GM12865 (cell line): ENCODE results near the gene SYCE3.

ENCODE experiments used
- DNase-seq: peaks from one replicate; pipeline ENCODE4 v3.0.0; 2010; ENCODE audit warnings: low read depth
- H3K4me3 ChIP-seq: 2 replicates; pipeline ENCODE4 v1.5.1; 2011; ENCODE audit warnings: mild to moderate bottlenecking, low read depth, low read length, control low read depth
- CTCF ChIP-seq: IDR thresholded peaks from 2 replicates; pipeline ENCODE4 v1.5.1; 2011; ENCODE audit warnings: low read length, control low read depth, low read depth, inconsistent platforms; ENCODE audit not compliant: insufficient read depth; ENCODE audit errors: missing control alignments

Gene SYCE3

DNA sequence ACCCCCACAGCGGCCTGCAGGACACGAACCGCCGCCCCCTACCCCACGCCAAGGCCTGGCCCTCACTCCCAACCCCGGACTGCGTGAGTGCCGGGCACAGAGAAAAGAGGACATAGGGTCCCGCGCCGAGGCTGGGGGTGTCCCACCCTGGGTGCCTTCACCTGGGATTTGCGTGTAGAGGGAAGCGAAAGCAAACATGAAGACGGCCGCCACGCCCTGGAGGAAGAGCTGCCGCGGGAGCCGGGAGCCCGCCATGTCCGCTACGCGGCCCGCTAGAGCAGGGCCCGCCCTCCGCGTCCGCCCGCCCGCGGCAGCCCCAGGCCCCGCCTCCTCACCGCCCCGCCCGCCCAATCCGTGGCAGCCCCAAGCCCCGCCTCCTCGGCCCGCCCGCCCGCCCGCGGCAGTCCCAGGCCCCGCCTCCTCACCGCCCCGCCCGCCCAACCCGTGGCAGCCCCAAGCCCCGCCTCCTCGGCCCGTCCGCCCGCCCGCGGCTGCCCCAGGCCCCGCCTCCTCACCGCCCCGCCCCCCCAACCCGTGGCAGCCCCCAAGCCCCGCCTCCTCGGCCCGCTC is 55.2 kb downstream of the SYCE3 start, which contains the start of gene LMF2:
LMF2 (minus strand) TSS at position 282 of the 570 bp plus-strand sequence; CDS start at position 255, 27 bp downstream.
- H3K4me3 ChIP-seq, result peak within 1 kb of the TSS; percentile 88
- DNase-seq, result no peak
- no peak for TF ChIP-seq CTCF

DNA sequence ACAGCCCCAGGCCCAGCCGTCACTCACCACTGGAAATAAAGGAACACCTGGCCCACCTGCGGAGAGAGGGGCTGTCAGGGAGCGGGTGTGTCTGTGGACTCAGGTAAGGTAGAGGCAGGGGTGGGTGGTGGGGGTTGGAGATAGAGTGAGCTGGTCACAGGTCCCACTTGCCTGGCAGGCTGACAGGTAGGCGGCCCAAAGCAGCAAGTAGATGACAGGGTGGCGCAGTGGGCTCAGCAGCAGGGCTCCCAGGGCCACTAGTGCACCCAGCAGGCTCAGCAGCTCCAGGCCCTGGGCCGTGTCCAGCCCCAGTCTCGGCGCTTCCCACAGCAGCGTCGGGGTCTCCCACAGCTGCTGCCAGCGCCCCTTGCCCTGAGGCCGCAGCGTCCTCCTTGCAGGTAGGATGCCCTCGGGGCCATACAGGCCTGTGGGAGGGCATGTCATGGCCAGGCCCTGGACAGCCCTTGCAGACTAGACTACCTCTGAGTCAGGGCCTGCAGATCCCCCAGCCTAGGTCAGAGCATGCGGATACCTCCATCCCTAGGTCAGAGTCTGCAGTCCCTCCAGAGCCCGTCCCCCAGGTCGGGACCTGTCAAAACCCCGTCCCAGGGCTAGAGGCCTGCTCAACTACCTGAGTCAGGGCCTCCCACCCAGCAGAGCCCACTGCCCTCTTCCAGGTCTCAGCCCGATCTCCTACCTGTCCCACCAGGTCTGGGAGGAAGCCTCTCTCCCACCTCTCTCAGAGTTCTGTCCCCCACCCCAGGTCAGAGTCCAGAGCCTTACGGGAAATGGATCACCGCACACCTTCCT is 55.9 kb downstream of the SYCE3 start:
- no peak for TF ChIP-seq CTCF
- DNase-seq, result peak; percentile 29

DNA sequence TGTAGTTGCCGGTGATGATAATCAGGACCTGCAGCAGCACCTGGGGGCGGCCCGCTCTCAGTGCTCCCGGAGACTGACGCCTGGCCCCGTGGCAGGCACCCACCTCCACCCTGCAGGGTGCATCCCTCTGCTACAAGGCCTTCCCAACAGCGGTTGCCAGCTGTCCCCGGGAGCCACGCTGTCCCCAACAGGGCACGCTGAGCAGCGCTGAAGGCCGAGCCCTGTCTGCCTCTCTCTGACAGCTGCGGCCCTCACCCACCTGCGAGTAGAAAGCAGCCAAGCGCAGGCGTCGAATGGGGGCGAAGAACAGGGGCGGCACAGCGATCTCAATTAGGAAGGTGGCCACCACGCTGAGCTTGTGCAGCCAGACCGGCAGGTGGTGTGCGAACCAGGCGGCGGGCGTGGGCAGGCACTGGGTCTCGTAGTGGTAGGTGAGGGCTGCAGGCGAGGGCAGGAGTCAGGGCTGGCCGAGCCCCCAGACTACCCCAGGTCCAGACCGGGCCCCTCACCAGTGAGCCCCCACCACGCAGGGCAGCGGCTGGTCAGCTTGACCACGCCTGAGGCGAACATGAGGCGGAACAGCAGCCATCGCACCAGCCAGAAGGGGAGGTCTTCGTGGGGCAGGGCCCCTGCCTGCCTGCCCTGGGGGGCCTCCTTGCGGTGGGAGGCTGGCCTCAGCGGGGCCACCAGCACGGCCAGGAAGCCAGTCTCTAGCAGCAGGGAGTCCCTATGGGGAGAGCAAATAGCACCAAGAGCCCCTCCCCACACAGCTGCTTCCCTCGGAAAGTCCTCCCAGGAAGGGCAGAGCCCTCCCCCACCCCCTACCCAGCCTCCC is 56.7 kb downstream of the SYCE3 start:
- peak overlapping the region; percentile 88 for H3K4me3 ChIP-seq
- TF ChIP-seq CTCF, result no peak
- DNase-seq, result peak; percentile 11

More for the DNA sequence above, 55.9 kb downstream of the SYCE3 start:
- peak overlapping the region; percentile 88 for H3K4me3 ChIP-seq

GRCh38 chr22:50505276-50505775 is 57.4 kb downstream of the SYCE3 start:
- TF ChIP-seq CTCF, result no peak
- DNase-seq, result peak; percentile 9
- H3K4me3 ChIP-seq, result no peak overlapping the region

DNA sequence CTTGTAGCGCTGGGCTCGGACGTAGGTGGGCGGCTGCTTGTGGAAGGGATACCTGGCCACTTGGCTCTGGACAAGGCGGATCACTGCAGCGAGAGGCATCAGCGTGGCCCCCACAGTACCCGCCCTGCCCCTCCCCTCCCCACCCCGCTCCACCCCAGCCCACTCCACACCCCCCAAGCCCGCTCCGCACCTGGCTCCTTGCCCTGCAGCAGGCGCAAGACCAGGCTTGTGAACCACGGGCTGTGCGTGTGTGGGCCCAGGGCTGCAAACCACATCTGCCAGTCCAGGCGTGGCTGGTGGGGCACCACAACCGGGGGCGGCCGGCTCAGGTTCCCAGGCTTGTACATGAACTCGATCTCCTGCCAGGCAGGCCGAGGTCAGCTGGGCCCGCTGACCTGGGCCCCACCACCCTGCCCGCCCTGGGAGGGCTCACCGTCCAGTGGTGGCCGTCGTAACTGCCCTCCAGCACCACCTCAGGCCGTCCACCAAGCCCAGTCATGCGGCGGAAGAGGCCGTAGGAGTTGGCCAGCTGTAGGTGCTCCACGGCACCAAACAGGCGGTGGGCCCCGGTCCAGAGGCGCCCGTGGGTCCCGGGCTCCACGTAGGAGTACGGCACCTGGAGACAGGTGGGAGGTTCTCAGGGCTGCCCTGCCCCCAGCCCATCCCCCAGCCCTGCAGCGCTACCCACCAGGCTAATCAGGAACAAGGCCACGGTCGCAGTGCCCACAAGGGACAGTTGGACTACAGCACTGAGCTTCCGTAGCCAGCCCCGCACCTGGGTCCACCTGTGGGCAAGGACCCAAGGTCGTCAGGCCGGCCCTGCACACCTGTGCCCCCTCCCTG is 58.1 kb downstream of the SYCE3 start:
- no peak overlapping the region for H3K4me3 ChIP-seq
- no peak for TF ChIP-seq CTCF
- DNase-seq, result peak; percentile 4
